HG02943 (cell line): ENCODE data around the gene IL32.
A peak's percentile ranks its signal among the peaks of the same experiment; 100 is the strongest.
"Not testable (repeated sequence)": the region's sequence is repeated elsewhere in the genome, so short reads cannot be mapped to it uniquely, and the experiment has no call there.

Source experiments
- ATAC-seq: cut with Tn5 transposase; IDR thresholded peaks from one replicate; pipeline ENCODE4 v1.9.1; 2021; ENCODE audit warnings: mild to moderate bottlenecking, low read depth, moderate library complexity; ENCODE audit not compliant: unreplicated experiment

IL32 gene

DNA sequence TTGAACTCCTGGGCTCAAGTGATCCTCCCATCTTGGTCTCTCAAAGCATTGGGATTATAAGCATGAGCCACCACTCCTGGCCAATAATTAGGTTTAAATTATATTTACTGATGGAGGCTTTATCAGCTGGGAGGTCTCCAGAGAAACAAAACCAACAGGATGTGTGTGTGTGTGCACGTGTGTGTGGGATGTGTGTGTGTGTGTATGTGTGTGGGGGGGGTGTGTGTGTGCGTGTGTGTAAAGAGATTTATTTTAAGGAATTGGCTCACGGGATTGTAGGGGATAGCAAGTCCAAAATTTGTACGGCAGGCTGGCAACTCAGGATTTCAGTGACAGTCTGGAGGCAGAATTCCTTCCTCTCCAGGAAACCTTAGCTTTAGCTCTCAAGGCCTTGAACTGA lies 14.4 kb upstream of the IL32 start:
- ATAC-seq, result no peak

DNA sequence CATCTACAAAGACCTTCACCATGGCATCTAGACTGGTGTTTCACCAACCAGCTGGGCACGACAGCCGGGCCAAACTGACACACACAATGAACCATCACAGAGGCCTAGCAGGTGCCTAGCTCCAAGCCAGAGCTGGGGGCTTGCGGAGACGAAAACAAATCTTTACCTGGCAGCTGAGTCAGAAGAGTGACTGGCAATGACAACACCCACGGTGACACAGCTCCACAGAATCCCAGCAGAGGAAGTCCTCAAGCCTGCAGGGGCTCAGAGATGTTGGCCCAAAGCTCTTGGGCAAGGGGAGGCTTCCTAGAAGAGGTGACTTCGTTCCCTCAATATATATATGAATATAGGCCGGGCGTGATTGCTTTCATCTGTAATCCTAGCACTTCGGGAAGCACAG lies 13.9 kb upstream of the IL32 start:
- ATAC-seq, result no peak

DNA sequence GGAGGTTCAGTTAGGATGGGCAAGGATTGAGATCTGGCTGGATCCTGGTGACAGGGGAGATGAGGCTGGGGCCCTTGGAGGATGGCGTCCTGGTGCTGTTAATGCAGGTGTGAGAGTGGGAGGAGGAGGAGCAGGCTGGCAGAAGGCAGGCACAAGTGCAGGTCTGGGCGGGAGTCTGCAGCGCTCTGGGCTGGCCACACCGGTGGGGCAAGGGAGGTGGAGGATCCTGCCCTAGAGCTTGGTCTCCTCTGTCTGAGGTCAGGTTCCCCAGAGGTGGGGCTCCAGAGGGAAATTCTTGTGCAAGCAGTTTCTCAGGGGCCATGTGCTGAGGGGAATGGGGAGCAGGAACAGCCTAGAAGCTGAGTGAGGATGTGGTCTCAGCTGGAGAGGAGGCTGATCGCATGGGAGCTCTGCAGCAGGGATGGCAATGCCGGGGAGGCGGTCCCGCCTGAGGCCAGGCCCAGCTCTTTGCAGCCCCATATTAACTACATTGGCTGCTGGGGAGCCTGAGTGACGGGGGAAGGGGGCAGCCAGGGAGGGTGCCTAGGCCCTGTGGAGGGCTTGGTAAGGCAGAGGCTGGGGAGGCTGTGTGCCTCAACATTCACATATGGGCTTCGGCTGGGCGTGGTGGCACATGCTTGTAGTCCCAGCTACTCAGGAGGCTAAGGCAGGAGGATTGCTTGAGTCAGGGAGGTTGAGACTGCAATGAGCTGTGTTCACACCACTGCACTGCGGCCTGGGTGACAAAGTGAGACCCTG lies 12.7 kb upstream of the IL32 start:
- ATAC-seq, result not testable (repeated sequence)

DNA sequence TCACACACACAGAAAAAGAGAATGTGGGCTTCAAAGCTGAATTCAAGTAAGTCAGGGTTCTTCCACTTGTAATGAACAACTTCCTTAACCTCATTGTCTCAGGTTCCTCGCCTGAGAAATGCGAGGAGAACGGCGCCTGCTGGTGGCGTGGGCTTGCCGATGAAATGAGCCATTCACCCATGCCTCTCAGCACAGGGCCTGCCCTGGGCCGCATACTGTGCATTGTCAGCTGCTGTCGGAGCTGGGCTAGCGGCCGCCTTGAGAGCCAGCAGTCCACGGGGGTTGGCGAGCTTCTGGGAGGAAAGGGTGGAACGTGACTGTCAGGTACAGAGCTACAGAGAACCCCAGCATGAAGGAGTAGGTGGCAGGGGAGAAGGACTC lies 12.1 kb upstream of the IL32 start:
- ATAC-seq, result not testable (repeated sequence)

DNA sequence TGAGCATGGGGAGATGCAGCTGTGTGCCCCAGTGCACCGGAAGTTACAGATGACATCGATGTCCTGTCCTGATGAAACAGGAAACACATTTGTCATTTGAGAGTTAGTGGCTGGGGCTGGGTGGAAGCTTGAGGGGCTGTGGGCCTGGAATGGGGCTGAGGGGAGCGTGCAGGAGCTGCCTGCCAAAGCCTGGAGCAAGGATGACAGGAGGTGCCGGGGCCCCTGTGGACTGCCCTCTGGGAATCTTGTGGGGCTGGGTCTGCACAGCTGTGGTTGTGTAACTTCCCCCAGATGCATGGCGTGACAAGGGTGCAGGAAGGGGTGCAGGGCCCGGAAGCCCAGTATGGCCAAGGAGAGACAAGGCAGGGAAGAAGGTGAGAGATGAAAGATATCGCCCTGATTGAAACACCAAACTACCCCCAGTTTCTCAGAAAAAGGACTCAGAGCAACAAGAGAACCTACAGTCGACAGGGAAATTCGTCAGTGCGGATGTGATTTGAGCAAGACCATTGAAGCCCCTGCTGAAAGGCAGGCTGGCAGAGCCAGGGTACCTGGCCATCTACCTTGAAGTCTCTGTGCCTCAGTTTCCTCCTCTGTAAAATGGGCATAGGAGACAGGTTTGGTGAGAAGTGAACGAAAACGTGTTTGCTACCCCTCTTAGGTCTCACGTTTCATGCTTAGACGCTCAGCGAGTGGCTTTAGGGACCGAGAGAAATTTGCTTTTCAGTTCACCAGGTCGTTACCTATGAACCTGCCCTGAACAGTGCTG lies 10.3 kb upstream of the IL32 start:
- ATAC-seq, result no peak

DNA sequence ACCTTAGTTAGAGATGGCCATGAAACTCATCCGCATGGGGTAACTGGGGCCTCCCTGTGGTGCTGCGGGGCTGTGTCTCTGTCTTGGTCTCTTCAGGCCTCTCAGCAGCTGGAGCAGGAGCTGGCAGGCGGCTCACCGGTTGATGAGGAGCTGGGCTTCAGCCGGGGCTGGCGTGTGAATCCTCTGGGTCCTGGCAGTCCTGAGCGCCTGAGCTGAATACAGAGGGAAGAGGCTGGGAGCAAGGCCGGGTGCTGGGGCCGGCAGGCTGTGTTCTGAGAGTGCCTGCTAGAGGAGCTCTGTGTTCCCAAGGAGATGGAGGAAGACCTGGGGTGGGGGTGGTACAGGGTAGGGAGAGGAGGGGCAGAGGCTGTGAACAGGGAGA lies 9.7 kb upstream of the IL32 start:
- not testable (repeated sequence) for ATAC-seq

DNA sequence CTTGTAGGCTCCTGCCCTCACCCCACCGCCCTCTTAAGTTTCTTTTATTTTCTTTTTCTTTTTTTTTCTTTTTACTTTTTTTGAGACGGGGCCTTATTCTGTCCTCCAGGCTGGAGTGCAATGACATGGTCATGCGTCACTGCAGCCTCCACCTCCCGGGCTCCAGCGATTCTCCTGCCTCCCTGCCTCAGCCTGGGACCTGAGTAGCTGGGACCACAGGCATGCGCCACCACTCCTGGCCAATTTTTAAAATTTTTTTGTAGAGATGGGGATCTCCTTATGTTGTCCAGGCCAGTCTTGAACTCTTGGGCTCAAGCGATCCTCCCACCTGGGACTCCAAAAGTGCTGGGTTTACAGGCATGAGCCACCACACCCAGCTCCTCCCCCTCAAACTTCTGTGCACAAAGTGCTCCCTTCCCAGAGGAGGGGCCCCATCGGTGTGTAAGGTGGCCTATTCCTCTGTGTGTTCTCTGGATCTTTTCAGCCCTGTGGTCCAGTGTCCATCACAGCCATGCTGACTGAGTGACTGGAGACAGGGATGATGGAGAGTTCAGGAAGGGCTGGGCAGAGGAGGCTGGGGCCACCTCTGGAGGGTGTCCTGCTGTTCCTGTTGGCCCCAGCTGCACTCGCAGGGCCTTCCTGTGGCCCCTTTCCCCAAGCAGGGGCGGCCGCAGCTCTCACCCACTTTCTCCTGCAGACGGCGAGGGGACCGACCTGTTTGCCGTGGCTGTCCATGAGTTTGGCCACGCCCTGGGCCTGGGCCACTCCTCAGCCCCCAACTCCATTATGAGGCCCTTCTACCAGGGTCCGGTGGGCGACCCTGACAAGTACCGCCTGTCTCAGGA lies 8.9 kb upstream of the IL32 start:
- no peak for ATAC-seq

DNA sequence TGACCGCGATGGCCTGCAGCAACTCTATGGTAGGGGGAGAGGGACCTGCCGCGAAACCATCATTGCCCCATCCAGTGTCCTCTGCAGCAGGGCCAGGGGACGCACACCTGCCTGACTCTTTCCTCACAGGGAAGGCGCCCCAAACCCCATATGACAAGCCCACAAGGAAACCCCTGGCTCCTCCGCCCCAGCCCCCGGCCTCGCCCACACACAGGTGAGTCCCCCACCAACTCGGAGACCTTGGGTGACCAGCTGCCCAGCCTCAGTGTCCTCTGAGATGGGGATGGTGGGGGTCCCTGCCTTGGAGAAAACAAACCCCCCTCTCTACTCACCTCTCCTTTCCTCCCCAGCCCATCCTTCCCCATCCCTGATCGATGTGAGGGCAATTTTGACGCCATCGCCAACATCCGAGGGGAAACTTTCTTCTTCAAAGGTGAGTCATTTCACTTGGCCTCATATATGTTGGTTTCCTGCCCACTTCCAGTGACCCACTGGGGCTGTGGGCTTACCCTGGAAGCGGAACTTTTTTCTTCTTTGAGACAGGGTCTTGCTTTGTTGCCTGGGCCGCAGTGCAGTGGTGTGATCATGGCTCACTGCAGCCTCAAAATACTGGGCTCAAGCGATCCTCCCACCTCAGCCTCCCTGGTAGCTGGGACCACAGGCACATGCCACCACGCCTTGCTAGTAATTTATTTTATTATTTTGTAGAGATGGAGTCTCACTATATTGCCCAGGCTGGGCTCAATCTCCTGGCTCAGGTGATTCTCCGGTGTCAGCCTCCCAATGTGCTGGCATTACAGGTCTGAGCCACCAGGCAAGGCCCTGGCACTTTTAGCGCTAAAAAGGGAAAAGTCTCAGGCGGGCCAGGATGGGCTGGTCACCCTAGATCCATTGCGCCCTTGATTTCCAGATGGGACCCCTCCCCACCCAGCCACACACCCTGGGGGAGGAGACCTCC lies 8.0 kb upstream of the IL32 start:
- ATAC-seq, result no peak

DNA sequence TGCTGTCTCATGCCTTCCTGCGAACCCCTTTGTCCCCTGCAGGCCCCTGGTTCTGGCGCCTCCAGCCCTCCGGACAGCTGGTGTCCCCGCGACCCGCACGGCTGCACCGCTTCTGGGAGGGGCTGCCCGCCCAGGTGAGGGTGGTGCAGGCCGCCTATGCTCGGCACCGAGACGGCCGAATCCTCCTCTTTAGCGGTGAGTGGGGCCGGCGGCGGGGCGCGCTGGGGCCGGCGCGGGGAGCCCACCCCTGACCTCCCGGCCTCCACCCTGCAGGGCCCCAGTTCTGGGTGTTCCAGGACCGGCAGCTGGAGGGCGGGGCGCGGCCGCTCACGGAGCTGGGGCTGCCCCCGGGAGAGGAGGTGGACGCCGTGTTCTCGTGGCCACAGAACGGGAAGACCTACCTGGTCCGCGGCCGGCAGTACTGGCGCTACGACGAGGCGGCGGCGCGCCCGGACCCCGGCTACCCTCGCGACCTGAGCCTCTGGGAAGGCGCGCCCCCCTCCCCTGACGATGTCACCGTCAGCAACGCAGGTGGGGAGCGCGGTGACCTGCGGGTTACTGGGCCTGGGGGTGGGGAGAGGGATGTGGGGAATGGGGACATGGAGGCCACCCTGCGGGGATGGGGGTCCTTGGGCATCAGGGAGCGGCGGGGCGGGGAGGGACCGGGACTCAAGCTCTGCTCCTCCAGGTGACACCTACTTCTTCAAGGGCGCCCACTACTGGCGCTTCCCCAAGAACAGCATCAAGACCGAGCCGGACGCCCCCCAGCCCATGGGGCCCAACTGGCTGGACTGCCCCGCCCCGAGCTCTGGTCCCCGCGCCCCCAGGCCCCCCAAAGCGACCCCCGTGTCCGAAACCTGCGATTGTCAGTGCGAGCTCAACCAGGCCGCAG lies 7.1 kb upstream of the IL32 start:
- peak; percentile 25 for ATAC-seq

DNA sequence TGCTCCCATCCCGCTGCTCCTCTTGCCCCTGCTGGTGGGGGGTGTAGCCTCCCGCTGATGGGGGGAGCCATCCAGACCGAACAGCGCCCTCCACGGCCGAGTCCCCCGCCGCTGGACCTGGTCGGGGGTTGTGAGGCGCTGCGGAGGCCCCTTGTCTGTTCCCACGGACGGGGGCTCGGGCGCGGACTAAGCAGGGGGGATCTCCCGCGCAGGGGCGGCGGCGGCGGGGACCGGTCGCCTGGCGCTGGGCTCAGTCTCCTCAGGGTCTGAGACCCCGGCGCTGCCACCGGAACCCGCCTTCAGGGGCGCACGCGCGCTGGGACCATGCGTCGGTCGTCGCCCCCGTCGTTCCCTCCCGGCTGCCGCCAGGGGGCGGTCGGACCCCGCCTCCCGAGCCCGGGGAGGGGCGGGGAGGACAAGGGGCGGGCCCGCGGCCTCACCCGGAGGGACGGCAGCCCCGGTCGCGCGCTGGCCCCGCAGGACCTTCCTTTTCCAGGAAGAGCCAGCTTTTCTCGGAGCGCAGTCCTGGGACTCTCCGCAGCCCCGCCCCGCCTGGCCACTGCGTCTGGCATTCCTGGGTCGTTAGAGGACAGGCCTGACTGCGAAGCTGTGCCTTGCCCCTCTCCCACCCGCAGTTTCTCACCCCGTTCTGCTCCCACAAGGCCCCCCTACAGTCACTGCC lies 6.3 kb upstream of the IL32 start:
- peak; percentile 59 for ATAC-seq

DNA sequence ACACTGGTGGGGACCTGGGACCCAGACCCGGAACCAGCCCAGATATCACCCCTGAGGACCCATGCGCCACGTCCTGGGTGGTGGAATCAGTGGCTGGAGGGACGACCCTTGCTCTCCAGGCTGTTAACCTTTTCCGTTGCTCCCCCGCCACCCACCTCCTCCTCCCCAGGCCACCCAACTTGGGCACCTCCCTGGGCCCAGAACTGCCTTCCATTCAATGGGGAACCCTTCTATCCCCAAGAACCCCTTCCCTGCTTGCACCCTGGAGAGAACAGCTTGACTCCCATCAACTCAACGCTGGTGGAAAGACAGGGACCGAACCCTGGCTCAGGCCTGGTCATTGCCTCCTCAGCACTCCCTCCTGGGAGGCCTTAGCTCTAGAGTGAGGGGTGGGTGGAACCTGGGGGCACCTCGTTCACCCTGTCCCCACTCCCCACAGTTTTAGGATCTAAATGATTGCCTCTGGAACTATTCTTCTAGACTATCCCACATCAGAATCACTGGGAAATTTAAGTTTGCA lies 5.7 kb upstream of the IL32 start:
- no peak for ATAC-seq

DNA sequence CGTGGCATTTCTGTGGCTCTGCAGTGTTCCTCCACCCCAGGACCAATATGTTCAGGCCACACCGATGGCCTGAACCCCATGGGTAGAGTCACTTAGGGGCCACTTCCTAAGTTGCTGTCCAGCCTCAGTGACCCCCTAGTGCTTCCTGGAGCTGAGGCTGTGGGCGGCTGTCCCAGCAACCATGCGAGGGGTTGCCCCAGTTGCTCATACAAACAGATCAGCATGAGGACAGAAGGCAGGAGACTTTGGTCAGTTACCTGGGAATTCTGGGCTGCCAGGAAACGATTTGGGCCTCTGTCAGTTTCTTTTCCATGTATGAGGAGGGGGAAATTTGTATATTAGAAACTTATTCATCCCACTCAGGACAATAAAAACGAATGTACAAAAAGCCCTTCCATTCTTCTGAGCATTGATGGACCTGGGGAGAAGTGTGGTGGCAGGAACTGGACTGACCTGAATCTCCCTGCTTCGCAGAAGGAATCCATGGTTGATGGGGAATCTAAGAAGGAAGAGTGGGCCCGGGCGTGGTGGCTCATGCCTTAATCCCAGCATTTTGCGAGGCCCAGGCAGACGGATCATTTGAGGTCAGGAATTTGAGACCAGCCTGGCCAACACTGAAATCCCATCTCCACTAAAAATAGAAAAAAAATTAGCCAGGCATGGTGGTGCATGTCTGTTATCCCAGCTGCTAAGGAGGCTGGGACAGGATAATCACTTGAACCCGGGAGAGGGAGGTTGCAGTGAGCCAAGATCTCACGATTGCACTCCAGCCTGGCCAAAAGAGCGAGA lies 4.9 kb upstream of the IL32 start:
- ATAC-seq, result no peak

DNA sequence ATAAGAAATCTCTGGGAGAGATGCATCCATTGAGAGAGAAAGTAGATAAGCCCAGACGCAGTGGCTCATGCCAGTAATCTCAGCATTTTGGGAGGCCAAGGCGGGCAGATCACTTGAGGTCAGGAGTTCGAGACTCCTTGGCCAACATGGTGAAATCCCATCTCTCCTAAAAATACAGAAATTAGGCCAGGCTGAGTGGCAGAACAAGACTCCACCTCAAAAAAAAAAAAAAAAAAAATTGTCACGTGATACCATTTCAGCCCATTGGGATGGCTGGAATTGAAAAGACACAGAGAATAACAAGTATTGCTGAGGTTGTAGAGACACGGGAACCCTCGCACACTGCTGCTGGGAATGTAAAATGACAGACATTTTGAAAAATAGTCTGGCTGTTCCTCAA lies 2.9 kb upstream of the IL32 start:
- no peak for ATAC-seq

DNA sequence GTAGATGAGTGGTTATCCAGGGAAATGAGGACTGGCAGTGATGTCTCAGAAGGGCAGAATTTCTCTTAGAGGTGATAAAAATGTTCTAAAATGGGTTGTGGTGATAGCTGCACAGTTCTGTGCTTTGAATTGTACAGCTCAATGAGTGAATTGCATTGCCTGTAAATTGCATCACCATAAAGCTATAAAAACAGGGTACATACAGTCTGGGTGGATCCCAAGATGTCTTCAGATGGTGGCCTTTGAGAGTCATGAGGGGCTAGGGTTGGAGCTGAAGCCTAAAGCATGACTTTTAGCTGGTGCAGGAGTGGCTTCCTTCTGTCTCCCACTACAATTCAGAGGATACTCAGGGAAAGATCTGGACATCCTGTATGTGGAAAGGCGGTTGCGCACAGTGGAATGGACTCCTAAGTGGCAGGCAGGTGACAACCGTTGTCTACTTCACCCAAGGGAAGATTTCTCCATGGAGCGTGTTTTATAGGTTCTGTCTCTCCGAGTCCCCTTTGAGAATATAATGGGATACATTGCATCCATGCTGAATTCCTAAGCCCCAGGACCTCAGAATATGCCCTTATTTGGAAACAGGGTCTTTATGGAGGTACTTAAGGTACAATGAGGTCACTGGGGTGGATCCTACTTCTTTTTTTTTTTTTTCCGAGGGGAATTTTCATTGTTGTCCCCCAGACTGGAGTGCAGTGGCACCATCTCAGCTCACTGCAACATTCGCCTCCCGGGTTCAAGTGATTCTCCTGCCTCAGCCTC lies 1.6 kb upstream of the IL32 start:
- ATAC-seq, result no peak

DNA sequence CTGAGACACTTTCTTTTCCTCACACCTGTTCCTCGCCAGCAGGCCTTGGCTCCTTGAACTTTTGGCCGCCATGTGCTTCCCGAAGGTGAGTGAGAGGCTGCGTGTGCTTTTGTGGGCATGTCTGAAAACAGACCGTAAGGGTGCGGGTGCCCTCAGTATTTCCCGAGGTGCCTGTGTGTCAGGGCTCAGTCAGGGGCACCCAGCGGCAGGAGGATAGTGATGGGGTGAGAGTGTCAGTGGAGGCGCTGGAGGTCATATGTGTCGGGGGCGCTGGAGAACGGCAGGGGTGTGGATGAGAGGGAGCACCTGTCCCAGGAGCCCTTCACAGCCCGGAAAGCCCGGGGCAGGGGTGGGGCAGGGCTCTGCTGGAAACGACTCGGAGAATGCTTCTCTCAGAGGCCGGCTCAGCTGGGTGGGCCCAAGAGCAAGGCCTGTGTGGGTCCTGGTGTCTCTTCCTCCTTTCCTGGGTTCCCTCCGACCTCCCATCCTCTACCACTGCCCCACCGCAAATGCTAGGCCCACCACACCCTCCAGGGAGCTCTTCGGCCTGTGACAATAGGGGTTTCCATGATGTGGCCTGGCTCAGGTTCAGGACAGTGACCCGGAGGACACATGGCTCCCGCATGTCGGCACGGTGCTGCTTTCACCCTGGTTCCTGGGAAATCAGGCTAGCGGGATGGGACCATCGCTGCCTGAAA lies 451 bp downstream of the IL32 start:
- no peak for ATAC-seq

DNA sequence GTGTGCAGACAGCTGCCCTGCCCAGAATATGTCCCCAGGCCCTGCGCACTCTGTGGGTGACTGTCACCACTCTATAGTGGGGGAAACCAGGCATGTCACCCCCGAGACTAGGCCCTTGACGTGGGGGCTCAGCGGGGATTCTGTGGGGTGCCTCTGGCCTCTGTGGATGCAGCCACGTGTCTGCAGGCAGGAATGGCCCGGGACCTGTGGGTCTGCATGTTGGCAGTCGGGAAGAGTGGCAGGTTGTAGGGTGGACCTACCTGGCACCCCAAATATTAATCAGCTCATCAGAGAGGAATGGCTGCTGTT lies 954 bp downstream of the IL32 start:
- ATAC-seq, result no peak
